Mesendoderm (in vitro differentiated cells): ENCODE data around the gene PRKN.

ENCODE experiments used
- DNase-seq: peaks from one replicate; pipeline ENCODE4 v3.0.0; 2013
- H2AK5ac ChIP-seq: 2 replicates; pipeline ENCODE4 v1.6.1; 2013; ENCODE audit warnings: low read length, inconsistent platforms
- H2BK120ac ChIP-seq: 2 replicates; pipeline ENCODE4 v1.6.1; 2013; ENCODE audit warnings: low read depth, mild to moderate bottlenecking, low read length, moderate library complexity, mixed read lengths
- H2BK15ac ChIP-seq: replicated peaks from 2 replicates; pipeline ENCODE4 v1.6.1; 2013; ENCODE audit warnings: low read depth, mild to moderate bottlenecking, moderate library complexity
- H2BK5ac ChIP-seq: 2 replicates; pipeline ENCODE4 v1.6.1; 2013; ENCODE audit warnings: low read length, inconsistent platforms
- H3K18ac ChIP-seq: 2 replicates; pipeline ENCODE4 v1.6.1; 2013; ENCODE audit warnings: mild to moderate bottlenecking, low read length, mixed read lengths
- H3K23ac ChIP-seq: one replicate; pipeline ENCODE4 v1.6.1; 2013; ENCODE audit warnings: low read length
- H3K27ac ChIP-seq: 2 replicates; pipeline ENCODE4 v1.5.1; 2013; ENCODE audit warnings: low read depth, mild to moderate bottlenecking, inconsistent platforms, low read length, moderate library complexity
- H3K27me3 ChIP-seq: 2 replicates; pipeline ENCODE4 v1.6.1; 2013; ENCODE audit warnings: low read length, control low read depth, mild to moderate bottlenecking, inconsistent platforms; ENCODE audit not compliant: insufficient read depth, poor library complexity
- H3K36me3 ChIP-seq: 2 replicates; pipeline ENCODE4 v1.6.1; 2013; ENCODE audit warnings: low read length, inconsistent platforms; ENCODE audit not compliant: control insufficient read depth, insufficient read depth
- H3K4ac ChIP-seq: one replicate; pipeline ENCODE4 v1.6.1; 2013; ENCODE audit warnings: low read depth, mild to moderate bottlenecking, low read length, moderate library complexity
- H3K4me1 ChIP-seq: 2 replicates; pipeline ENCODE4 v1.6.1; 2013; ENCODE audit warnings: low read depth, low read length, inconsistent platforms; ENCODE audit not compliant: control insufficient read depth
- H3K4me2 ChIP-seq: 2 replicates; pipeline ENCODE4 v1.6.1; 2013; ENCODE audit warnings: low read length
- H3K4me3 ChIP-seq: 2 replicates; pipeline ENCODE4 v1.5.1; 2013; ENCODE audit warnings: mild to moderate bottlenecking, low read length
- H3K56ac ChIP-seq: one replicate; pipeline ENCODE4 v1.6.1; 2013; ENCODE audit warnings: low read length
- H3K79me1 ChIP-seq: 2 replicates; pipeline ENCODE4 v1.6.1; 2013; ENCODE audit warnings: low read length, inconsistent platforms
- H3K79me2 ChIP-seq: 2 replicates; pipeline ENCODE4 v1.6.1; 2013; ENCODE audit warnings: mild to moderate bottlenecking, low read length; ENCODE audit not compliant: control insufficient read depth, insufficient read depth
- H3K9ac ChIP-seq: 2 replicates; pipeline ENCODE4 v1.6.1; 2013; ENCODE audit warnings: low read length, inconsistent platforms
- H4K5ac ChIP-seq: one replicate; pipeline ENCODE4 v1.6.1; 2013; ENCODE audit warnings: low read length
- H4K8ac ChIP-seq: one replicate; pipeline ENCODE4 v1.6.1; 2013; ENCODE audit warnings: low read depth, mild to moderate bottlenecking, control low read depth, low read length, moderate library complexity
- WGBS: extraction: QIAGEN DNeasy Blood & Tissue Kit; methylation state at CpG from one replicate; pipeline ENCODE4 v1.1.7; 2013; ENCODE audit warnings: low lambda C conversion rate, missing lambda C conversion rate; ENCODE audit not compliant: insufficient coverage; ENCODE audit errors: extremely low coverage; 5-methylcytosine and 5-hydroxymethylcytosine counted together

Gene PRKN

GRCh38 chr6:161607696-161608297, 1119.8 kb downstream of the PRKN start:
- H2BK5ac ChIP-seq, result no peak overlapping the region
- WGBS, result 100% methylated on average over 2 of the region's 6 CpGs
- no peaks in the 10 kb centered on the region for H3K79me1 ChIP-seq
- H2BK120ac ChIP-seq, result no peak overlapping the region
- H3K4me3 ChIP-seq, result no peak overlapping the region
- H3K27ac ChIP-seq, result no peak overlapping the region
- no peak overlapping the region for H2AK5ac ChIP-seq
- no peak overlapping the region for H3K23ac ChIP-seq
- H2BK15ac ChIP-seq, result no peak overlapping the region
- H3K9ac ChIP-seq, result no peak overlapping the region
- no peak overlapping the region for H3K4ac ChIP-seq
- no peak overlapping the region for H3K56ac ChIP-seq
- H4K8ac ChIP-seq, result no peak overlapping the region
- H3K27me3 ChIP-seq, result no peaks in the 10 kb centered on the region
- H4K5ac ChIP-seq, result no peak overlapping the region
- no peak overlapping the region for H3K18ac ChIP-seq
- no peak for DNase-seq
- no peak overlapping the region for H3K4me2 ChIP-seq
- H3K36me3 ChIP-seq, result no peaks in the 10 kb centered on the region
- H3K4me1 ChIP-seq, result no peaks in the 10 kb centered on the region
- H3K79me2 ChIP-seq, result no peaks in the 10 kb centered on the region

- H3K23ac ChIP-seq, result no peak overlapping the region
- WGBS, result no CpG with 5 or more reads among the region's 1 CpG
- H3K27me3 ChIP-seq, result no peaks in the 10 kb centered on the region
- H2BK5ac ChIP-seq, result no peak overlapping the region
- H4K5ac ChIP-seq, result no peak overlapping the region
- no peaks in the 10 kb centered on the region for H3K79me2 ChIP-seq
- H3K4me1 ChIP-seq, result no peaks in the 10 kb centered on the region
- H2BK120ac ChIP-seq, result no peak overlapping the region
- no peak overlapping the region for H3K56ac ChIP-seq
- no peak overlapping the region for H2AK5ac ChIP-seq
- H4K8ac ChIP-seq, result no peak overlapping the region
- H2BK15ac ChIP-seq, result no peak overlapping the region
- H3K36me3 ChIP-seq, result no peaks in the 10 kb centered on the region
- no peak overlapping the region for H3K4me2 ChIP-seq
- no peak overlapping the region for H3K18ac ChIP-seq
- no peak overlapping the region for H3K4ac ChIP-seq
- H3K79me1 ChIP-seq, result no peaks in the 10 kb centered on the region
- no peak for DNase-seq
- H3K27ac ChIP-seq, result no peak overlapping the region
- H3K9ac ChIP-seq, result no peak overlapping the region
- H3K4me3 ChIP-seq, result no peak overlapping the region
These were observed 1125.2 kb downstream of the PRKN start for GRCh38 chr6:161602359-161602758.

- Histone ChIP-seq H3K36me3 (no peaks in the 10 kb centered on the region), H3K4me1 (no peaks in the 10 kb centered on the region), H3K18ac (no peak overlapping the region), H2AK5ac (no peak overlapping the region), H3K23ac (no peak overlapping the region), H4K5ac (no peak overlapping the region), H2BK15ac (no peak overlapping the region), H3K4me2 (no peak overlapping the region), H3K27ac (no peak overlapping the region), H2BK5ac (no peak overlapping the region), H3K56ac (no peak overlapping the region), H3K79me1 (no peaks in the 10 kb centered on the region), H3K27me3 (no peaks in the 10 kb centered on the region), H4K8ac (no peak overlapping the region), H3K4me3 (no peak overlapping the region), H2BK120ac (no peak overlapping the region), H3K79me2 (no peaks in the 10 kb centered on the region), H3K9ac (no peak overlapping the region), H3K4ac (no peak overlapping the region)
- DNase-seq, result peak; percentile 70
- WGBS, result no CpG with 5 or more reads among the region's 2 CpGs
These were observed 1128.7 kb downstream of the PRKN start for GRCh38 chr6:161598896-161599295.

GRCh38 chr6:161596807-161597520, 1130.6 kb downstream of the PRKN start:
- no CpG with 5 or more reads among the region's 7 CpGs for WGBS
- Histone ChIP-seq H3K79me1 (no peaks in the 10 kb centered on the region), H3K27me3 (no peaks in the 10 kb centered on the region), H3K56ac (no peak overlapping the region), H4K8ac (no peak overlapping the region), H3K9ac (no peak overlapping the region), H2BK5ac (no peak overlapping the region), H4K5ac (no peak overlapping the region), H3K23ac (no peak overlapping the region), H2BK15ac (no peak overlapping the region), H3K27ac (no peak overlapping the region), H3K79me2 (no peaks in the 10 kb centered on the region), H3K4ac (no peak overlapping the region), H3K36me3 (no peaks in the 10 kb centered on the region), H3K4me3 (no peak overlapping the region), H3K18ac (no peak overlapping the region), H2BK120ac (no peak overlapping the region), H3K4me1 (no peaks in the 10 kb centered on the region), H3K4me2 (no peak overlapping the region), H2AK5ac (no peak overlapping the region)
- peak; percentile 23 for DNase-seq

- Histone ChIP-seq H3K4ac (no peak overlapping the region), H3K4me2 (no peak overlapping the region), H3K79me2 (no peaks in the 10 kb centered on the region), H2BK120ac (no peak overlapping the region), H4K8ac (no peak overlapping the region), H3K18ac (no peak overlapping the region), H3K79me1 (no peaks in the 10 kb centered on the region), H2BK5ac (no peak overlapping the region), H3K23ac (no peak overlapping the region), H3K27me3 (no peaks in the 10 kb centered on the region), H3K9ac (no peak overlapping the region), H3K4me3 (no peak overlapping the region), H3K4me1 (no peaks in the 10 kb centered on the region), H3K27ac (no peak overlapping the region), H3K36me3 (no peaks in the 10 kb centered on the region), H3K56ac (no peak overlapping the region), H2BK15ac (no peak overlapping the region), H2AK5ac (no peak overlapping the region), H4K5ac (no peak overlapping the region)
- no peak for DNase-seq
- no CpG with 5 or more reads among the region's 1 CpG for WGBS
These were observed 1133.2 kb downstream of the PRKN start for GRCh38 chr6:161594412-161594811.
